Coronary artery (tissue), 2 donors: ENCODE results near the gene VWA8.

ENCODE experiments used
- DNase-seq: peaks from one replicate; pipeline ENCODE4 v3.0.0-alpha.2; 2017; ENCODE audit warnings: low spot score
- H3K27ac ChIP-seq, 2 donors: fragments of 200-600 bp; sonication (generic); one replicate each; pipeline ENCODE4 v1.5.1; 2016 to 2019
- H3K4me3 ChIP-seq: fragments of 200-600 bp; sonication (generic); 2 replicates; pipeline ENCODE4 v1.5.1; 2016; ENCODE audit warnings: mild to moderate bottlenecking, moderate library complexity
- CTCF ChIP-seq: fragments of 200-600 bp; sonication (generic); IDR thresholded peaks from one replicate; pipeline ENCODE4 v1.5.1; 2019; ENCODE audit warnings: antibody characterized with exemption

Gene VWA8

DNA sequence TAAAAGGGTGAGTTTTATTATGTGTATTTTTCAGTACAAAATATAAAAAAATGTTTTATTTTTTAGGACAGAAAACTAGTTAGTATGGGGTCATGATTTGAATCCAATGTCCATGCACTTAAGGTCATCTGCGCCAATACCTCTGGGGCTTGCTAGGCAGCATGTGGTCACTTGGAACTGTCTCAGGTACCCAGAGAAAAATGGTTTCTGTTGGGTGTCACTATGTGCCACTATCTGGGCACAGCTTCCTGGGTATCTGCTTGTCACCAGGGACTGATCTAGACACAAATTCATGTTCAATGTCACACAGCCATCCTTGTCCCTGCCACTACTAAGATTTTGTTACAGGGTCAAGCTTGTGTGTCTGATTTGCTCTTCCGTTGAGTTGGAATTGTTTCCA, 403.2 kb downstream of the VWA8 start:
- Histone ChIP-seq H3K27ac (no peak overlapping the region), H3K4me3 (no peak overlapping the region)
- no peak for TF ChIP-seq CTCF
- no peak for DNase-seq

DNA sequence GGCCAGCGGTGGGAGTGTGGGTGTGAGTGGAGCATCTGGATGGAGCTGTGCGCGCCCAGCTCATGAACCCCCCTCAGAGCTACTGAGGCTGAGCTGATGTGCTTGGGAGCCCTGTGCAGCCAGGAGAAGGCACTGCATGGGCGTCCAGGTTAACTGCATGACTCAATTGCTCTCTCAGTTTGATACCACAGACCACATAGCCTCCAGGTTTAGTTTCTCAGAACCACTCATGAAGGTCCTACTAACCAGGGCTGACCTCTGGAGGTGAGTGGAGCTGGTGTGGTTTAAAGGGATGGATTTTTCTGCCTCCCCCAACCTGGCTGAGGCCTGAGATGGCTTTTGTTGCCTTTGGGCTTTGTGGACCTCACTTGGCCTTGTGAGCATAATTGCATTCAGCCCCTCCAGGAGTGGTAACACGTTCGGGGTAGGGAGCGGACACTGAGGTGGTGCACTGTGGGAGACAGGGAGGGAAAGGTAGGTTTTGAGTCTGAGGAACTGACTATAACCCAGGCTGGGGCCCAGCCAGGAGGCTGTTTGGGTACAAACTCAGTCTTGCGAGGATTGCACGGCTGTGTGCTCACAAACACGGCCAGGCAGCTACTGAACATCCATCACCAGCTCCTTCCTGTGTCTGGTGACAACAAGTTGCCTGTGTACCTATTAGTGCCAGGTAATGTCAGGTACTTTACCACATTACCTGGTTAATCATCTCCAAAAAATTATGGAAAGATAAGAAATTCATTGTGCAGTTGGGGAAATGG, 406.1 kb downstream of the VWA8 start:
- Histone ChIP-seq H3K4me3 (no peak overlapping the region), H3K27ac (no peak overlapping the region)
- no peak for DNase-seq
- TF ChIP-seq CTCF, result no peak

DNA sequence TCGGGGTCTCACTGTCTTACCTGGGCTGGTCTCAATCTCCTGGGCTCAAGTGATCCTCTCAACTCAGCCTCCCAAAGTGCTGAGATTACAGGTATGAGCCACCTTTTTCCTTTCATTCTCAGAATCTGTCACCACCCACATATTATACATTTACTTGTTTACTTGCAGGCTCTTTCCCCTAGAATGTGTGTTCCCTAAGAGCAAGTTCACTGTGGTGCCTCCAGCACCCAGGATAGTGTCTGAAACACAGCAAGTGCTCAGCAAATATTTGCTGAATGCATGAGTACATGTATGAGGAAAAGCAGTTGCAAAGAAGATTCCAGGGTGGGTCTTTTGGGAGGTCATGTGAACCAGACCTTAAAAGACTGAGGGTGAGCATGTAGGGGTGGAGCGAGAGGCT, 406.7 kb downstream of the VWA8 start:
- no peak for TF ChIP-seq CTCF
- Histone ChIP-seq H3K27ac (no peak overlapping the region), H3K4me3 (no peak overlapping the region)
- no peak for DNase-seq

GRCh38 chr13:41552031-41552430, 408.9 kb downstream of the VWA8 start:
- Histone ChIP-seq H3K4me3 (no peak overlapping the region), H3K27ac (no peak overlapping the region)
- TF ChIP-seq CTCF, result no peak
- no peak for DNase-seq

GRCh38 chr13:41550276-41550675, 410.6 kb downstream of the VWA8 start:
- no peak for DNase-seq
- Histone ChIP-seq H3K27ac (no peak overlapping the region), H3K4me3 (no peak overlapping the region)
- TF ChIP-seq CTCF, result no peak

DNA sequence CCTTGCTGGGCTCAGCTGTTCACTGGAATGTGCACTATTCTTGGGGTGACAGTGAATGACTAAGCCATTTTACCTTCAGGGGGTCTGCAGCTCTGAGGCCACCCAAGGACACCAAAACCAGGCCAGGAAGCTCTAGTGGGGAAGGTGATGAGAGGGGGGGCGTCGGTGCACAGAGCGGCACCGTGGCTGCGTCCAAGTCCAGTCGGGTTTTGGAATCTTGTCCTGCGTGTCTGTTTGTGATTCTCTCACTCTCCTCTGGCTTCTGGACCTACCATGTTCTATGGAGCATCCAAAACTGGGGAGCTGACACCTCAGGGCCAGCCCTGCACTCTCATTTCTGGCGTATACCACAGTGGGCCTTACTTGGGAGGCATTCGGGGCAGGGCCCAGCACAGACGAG, 411.4 kb downstream of the VWA8 start:
- TF ChIP-seq CTCF, result no peak
- no peak overlapping the region for H3K4me3 ChIP-seq
- no peak for DNase-seq
- no peak overlapping the region for H3K27ac ChIP-seq

DNA sequence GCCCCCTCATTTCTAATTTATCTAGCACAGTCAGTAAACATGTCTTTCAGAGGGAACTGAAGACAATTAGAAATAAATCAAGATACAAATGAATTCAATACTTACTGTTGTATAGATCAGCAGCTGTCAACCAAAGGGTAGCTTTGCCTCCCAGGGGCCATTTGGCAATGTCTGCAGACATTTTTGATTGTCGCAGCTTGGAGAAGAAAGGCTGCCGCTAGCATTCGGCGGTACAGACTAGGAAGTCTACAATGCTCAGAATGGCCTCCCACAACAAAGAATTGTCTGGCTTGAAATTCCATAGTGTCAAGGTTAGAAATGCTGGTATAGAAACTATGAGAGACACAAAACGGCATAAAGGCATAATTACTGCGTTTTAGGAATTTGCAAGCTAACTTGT, 412.0 kb downstream of the VWA8 start:
- no peak for DNase-seq
- H3K27ac ChIP-seq, result no peak overlapping the region
- H3K4me3 ChIP-seq, result no peak overlapping the region
- no peak for TF ChIP-seq CTCF
